Cardiac ventricle fibroblast (primary cell): ENCODE measurements around the gene ACSL4. TPM values are rescaled to one million over a fixed set of nuclear protein-coding genes. Genes with fewer than 3 reads are reported as not detected.

Experiments
- total RNA-seq: library from RNA; depleted of rRNA; stranded (reverse); fragments of >200 nt; gene quantifications from 2 replicates; pipeline ENCODE4 v1.2.3, GENCODE V29; 2015

ACSL4 gene
- total RNA-seq: 56.1 and 84.9 TPM in 2 replicates

GRCh38 chrX:109732807-109733612 is at the start of gene ACSL4:
Gene ACSL4, minus strand, starts transcription at chrX:109733257. Its CDS starts 49,894 bp downstream, at chrX:109683363.

GRCh38 chrX:109624641-109625616 is 108.1 kb downstream of the ACSL4 start, which contains the start of gene KCNE5:
Gene KCNE5, minus strand, starts transcription at chrX:109625172. Its CDS starts 152 bp downstream, at chrX:109625020.

Other genes with a start within 250 kb of the ACSL4 start
- 5.8 and 7.2 TPM in 2 replicates for gene NXT2, start 196.4 kb downstream of the ACSL4 start, total RNA-seq
- gene KCNE5, start 108.1 kb downstream of the ACSL4 start, total RNA-seq: 0.31 TPM in 1 of 2 replicates, not detected in the other